Activated gamma-delta T cell treated with anti-CD3 and anti-CD28 coated beads, Interleukin-2, amount 50 U/mL, for 16 hours (primary cell): ENCODE data around the gene LIN54.
A peak's percentile ranks its signal among the peaks of the same experiment; 100 is the strongest.
"Not testable (repeated sequence)": the region's sequence is repeated elsewhere in the genome, so short reads cannot be mapped to it uniquely, and the experiment has no call there.

Experiments
- DNase-seq: peaks from one replicate; pipeline ENCODE4 v3.0.0-alpha.2; 2020; ENCODE audit warnings: low read depth

Gene LIN54

DNA sequence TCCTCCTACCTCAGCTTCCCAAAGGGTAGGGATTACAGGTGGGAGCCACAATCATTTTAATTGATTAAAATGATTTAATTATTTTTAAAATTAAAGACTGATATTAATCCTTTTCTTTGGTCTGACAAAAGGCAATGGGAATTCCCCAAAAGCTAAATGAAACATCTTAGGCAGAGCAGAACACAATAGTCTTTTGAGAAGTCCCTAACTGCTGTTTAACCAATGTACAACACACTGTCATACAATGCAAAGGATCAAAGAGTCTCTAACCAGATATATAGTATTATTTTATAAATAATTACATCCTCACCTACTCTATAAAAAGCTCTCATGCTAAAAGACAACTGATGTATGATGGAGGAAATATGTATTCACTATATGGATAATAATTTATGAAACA lies 63.1 kb downstream of the LIN54 start:
- no peak for DNase-seq

DNA sequence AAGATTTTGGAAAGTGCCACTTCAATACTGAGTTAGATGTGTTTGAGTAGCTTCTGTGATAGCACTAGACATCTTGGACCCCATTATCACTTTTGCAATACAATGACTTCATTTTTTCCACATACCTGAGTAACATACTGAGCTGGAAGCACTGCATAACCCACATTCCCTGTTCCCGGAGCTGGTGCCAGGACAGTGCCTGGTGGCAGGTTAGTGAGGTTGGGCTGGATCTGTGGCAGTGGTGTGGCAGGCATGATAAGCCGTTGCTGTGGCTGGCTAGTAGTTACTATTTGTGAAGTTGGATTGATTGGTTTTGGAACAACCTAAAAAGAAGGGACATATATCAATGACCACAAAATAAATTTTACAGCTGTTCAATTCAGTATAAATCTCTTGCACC lies 71.2 kb downstream of the LIN54 start:
- DNase-seq, result no peak

DNA sequence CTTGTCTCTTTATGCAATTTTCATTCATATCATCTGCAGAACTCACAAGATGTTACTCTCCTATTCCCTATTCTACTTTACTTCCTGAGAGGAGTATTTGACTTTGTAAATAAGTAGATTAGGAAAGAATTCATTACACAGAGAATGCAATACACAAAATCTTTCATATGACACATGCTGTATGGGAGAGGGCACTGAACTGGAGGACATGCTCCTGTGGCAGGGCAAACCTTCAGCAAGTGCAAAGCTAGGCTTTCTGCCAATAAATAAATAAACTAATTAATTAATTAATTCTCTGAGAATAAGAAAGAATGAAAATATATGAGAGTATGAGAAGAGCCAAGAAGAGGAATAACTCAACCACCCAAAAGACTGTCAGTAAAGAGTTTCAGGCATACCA lies 76.2 kb downstream of the LIN54 start:
- no peak for DNase-seq

DNA sequence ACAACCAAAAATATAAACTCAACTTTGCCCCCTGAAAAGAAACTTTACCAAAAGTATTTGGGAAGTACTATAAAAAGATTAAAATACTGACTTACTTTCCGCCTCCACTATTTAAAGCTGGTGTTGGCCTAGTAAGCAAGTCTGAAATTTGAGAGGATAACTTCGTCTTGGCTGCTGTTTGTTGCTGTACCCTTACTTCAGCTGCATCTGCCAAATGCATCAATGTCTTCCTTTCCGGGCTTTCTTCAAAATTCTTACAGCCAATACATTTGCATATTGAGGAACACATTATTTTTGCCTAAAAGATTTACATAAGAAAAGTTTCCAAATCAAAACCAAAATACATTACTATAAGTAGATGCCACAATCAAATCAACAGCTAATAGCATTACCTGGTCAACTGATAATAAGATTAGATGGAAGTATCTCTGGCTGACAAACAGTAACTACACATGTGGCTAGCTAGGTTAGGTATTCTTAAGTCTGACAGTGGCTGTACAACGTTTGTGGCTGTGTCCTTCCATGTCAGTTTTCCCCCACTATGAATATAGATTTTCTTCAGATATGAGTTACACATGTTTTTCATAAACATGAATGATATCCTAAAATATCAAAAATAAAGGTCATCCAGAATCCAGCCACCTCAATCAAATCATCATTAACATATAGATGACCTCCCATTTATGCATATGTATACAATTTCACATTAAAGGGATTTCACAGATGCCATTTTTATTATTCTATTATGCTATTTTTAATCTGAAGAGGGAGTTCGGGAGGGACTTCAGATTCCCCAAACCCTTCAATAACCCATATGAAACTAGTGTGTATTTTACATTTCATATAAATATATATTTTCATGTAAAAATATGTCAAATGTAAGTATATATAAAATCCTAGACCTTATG lies 79.5 kb downstream of the LIN54 start:
- no peak for DNase-seq

DNA sequence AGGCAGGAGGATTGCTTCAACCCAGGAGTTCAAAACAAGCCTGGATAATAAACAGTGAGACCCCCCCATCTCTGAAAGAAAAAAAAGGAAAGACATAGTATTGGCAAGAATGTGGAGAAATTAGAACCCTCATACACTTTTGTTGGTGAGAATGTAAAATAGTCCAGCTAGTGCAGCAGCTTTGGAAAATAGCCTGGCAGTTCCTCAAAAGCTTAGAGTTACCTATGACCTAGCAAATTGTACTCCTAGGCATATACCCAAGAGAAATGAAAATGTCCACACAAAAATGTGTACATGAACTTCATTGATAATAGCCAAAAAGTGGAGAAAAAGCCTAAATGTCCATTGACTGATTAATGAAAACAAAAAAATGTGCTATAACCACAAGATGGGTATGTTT lies 88.8 kb downstream of the LIN54 start:
- DNase-seq, result no peak

DNA sequence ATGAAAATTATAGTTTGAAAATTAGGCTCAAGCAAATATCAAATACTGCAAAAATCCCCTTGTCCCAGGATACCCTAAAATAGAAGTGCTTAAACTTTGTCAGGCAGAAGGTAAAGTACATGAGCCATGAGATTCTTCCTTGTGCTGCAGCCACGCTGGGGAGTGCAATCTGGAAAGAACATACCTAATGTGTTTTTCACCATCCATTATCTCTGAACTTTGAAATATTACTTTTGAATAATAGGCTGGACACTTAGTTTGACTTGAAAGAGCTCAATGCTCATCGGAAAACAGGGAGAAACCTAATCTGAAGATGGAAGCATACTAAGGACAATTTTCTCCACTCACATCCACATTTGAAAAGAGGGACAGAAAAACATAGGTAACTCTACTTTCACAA lies 91.2 kb downstream of the LIN54 start:
- no peak for DNase-seq

DNA sequence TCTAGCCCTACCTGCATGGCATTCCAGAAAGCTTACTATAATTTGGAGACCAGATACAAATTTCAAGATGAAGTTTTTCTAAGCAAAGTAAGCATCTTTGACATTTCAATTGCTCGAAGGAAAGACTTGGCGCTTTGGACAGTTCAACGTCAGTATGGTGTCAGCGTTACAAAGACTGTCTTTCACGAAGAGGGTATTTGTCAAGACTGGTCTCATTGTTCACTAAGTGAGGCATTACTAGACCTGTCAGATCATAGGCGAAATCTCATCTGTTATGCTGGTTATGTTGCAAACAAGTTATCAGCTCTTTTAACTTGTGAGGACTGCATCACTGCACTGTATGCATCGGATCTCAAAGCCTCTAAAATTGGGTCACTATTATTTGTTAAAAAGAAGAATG lies 92.5 kb downstream of the LIN54 start:
- DNase-seq, result no peak

DNA sequence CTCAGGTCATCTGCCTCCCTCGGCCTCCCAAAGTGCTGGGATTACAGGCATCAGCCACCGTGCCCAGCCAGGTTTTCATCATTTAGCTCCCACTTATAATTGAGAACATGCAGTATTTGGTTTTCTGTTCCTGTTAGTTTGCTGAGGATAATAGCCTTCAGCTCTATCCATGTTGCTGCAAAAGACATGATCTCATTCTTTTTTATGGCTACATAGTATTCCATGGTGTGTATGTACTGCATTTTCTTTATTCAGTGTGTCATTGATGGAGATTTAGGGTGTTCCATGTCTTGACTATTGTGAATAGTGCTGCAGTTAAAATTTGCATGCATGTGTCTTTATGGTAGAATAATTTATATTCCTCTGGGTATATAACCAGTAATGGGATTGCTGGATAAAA lies 96.7 kb downstream of the LIN54 start:
- DNase-seq, result not testable (repeated sequence)

DNA sequence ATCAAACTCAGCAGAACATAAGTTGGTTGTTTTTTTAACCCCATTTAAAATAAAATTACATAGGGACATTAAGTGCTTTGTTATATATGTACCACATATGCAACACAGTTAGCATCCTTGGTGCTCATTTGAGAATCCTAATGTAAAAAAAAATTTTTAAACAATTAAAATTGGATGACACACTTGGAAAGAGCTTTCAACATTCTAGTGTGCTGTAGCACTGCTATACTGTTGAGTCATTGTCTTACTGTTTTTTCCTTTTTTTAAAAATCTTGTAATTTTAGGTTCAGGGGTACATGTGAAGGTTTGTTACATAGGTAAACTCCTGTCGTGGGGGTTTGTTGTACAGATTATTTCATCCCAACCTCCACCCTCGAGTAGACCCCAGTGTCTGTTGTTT lies 97.3 kb downstream of the LIN54 start:
- DNase-seq, result no peak

DNA sequence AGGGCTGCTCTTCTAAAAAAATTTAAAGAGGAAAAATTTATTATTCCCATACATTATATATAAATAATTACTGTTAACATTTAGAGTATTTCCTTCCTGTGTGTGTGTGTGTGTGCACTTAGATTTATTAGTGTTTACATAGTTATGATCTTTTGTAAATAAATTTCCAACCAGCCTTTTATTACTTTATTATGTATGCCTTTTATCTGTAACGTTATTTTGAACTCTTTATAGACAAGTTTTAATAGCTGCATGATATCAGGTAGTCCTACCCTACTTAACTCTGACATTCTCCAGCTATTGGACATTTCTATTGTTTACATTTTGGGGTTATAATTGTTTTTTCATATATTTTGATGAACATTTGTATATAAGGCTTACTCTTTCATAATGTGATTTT lies 101.3 kb downstream of the LIN54 start:
- DNase-seq, result no peak

DNA sequence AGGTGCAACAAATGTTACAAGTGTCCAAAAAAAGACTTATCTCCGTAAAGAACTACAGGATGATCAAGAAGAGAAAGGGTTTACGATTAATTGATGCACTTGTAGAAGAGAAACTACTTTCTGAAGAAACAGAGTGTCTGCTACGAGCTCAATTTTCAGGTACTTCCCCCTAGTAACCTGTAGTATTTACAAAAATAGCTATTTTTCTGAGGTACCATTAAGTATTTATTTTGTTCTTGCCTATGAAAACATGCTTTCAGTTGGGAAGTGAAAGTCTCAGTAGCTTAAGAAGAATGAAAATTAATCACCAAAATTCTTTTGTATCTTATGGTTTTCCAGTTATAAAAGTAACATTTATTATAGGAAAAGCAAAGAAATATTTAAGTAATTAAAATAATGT lies 104.2 kb downstream of the LIN54 start:
- DNase-seq, result no peak

DNA sequence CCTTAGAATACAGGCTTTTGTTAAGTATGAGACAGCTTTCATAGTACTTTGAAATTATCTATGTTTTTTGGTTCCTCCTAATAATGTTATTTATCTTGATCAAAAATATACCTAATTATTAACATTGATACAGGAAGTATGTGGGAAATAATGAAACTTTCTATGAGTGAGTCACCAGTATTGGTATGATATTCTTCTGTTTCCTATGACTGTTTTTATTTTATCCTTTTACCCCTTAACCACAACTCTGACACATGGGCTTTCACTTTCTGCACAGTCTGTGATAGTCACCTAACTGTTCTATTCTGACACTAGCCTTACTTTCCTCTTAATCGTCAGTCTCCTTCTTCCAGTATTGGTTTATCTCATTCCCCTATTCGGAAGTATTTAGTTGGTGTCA lies 105.4 kb downstream of the LIN54 start:
- DNase-seq, result peak; percentile 17

DNA sequence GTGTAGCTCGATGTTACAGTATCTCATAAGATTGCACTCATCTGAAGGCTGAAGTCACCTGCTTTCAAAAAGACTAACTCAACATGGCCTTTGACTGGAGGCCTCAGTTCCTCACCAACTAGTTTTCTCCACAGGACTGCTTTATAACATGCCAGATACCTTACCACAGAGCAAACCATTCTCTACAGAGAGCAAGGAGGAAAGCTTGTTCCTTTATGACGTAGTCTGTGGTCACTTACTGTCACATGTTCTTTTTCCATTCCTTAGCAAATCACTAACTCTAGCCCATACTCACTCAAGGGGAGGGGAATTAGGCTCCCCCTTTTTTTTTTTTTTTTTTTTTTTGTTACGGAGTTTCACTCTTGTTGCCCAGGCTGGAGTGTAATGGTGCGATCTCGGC lies 106.9 kb downstream of the LIN54 start:
- DNase-seq, result no peak

DNA sequence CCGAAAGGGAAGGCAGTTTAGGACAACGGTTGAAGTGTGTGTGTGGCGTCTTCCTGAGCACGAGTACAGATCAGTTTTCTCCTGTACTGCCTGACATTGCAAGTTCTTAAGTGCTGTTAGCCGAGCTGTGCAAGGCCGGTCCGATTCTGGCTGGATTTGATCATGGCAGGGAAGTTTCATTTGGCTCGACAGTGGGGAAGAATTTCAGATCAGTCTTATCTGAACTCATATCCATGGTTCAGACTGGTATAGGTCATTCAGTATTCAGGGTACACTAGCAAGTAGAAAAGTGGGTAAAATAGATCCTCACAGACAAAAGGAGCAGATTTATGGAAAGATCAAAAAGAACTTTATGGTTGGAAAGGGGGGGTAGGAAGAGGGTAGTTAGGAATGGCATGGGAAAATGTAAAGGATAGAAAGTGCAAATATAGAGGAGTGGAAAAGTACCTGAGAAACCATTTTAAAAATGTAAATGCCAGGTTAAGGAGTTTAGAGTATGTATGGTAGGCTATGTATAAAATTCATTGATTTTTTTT lies 109.4 kb downstream of the LIN54 start:
- DNase-seq, result no peak

DNA sequence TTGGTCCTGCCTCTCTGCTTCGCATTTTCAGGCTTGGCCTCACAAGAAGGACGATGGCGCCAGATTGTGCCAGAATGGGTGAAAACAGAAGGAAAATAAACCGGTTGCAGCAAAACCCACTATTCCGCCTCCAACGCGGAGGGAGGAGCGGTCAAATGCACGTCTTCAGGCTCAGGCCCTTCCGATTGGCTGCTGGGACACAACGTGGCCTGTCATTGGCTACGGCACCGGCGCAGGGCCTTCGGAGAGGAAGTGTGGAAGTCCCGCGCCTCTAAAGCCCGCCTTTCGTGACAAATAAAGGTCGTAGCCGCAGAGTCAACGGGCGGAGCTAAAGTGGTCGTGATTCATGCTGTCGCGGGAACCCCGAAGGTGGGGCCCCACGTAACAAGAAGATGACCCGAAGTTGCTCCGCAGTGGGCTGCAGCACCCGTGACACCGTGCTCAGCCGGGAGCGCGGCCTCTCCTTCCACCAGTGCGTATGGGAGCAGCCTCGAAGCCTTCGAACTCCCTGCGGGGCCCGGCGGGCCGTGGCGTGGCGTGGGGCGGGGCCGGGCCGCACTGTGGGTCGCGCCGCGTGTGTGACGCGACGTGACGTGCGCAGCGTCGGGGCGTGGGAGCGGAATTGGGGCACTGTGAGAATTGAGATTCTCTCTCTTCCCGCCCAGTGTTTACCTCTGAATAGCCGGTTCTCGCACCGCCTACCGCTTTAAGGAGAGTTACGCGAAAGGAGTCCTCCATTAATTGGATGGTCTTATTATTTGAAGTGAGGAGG lies 110.0 kb downstream of the LIN54 start, which contains the start of gene THAP9:
THAP9 (plus strand) TSS at position 325 of the 772 bp plus-strand sequence; CDS start at position 393, 68 bp downstream.
- DNase-seq, result peak; percentile 97

DNA sequence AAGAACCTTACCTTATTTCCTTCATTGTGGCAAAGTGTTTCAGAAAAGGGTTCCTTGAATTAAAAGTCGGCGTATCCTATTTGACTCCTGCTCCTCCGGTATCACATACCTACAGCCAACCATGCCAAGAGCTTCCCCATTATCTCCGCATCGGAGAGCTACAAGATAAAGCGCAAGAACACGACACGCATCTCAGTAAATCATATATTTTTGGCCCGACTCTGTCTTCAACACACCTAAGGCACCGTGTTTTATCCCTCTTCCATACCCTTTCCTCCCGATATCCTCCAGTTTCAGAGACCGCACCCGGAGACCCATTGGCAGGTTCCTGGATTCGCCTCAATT lies 110.6 kb downstream of the LIN54 start:
- no peak for DNase-seq

DNA sequence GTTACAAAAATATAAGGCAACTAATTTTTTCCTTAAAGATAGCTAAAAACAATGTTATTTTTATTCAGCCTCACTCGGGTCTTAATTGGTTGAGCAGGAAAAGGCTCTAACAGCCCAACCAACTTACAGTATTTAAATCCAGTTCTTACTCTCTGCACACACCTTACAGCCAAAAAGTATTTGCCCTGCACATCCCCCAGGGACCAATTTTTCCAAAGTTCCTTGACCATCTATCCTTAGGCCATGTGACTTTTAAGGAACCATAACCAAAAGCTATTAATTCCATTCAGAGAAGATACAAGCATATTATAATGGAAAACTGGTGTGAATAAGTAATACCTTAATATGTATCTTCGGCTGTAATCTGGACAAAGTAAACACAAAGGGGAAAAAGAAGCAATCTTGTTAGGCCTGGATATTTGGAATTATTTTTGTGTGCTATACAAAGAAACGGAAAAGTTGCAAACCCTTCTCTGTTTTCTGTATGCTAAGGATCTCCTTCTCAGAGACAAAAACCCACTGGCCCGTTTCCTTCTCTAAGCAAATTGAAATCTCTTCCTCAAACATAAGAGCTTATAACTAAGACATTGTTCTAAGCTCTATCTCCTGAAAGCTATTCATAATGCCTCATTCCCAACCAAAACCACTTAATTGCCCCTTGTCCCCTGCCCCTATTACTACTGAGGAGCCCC lies 111.1 kb downstream of the LIN54 start:
- DNase-seq, result no peak

DNA sequence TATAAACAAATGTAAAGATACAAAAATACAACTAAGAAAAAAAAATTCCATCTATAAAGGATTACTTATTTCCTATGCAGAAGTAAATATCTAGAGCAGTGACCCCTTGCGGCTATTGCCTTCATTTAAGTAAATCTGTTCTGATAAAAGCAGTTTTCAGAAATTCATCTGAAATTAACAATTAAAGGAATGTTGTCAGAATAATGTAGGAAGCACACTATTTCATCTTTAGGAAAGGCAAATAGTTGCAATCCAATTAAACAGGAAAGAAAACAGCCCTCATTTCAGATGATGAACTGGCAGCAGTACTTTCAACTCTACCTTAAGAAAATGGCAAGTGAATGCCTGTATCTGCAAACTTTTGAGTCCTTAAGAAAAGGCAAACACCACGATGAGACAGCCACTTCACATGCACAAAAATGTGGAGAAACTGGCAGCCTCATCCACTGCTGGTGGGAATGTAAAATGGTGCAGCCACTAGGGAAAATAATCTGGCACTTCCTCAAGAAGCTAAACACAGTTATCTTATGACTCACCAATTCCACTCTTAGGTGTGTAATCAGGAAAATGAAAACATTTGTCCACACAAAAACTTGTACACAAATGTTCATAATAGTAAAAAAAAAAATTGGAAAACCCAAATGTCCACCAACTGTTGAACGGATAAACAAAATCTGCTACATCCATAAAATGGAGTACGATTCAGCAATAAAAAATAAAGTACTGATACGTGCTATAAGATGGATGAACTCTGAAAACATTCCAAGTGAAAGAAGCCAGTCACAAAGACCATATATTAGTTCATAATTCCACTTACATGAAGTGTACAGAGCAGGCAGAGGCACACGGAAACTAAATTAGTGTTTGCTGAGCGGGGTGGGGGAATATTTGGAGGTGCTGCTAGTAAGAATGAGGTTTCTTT lies 112.0 kb downstream of the LIN54 start:
- DNase-seq, result no peak

DNA sequence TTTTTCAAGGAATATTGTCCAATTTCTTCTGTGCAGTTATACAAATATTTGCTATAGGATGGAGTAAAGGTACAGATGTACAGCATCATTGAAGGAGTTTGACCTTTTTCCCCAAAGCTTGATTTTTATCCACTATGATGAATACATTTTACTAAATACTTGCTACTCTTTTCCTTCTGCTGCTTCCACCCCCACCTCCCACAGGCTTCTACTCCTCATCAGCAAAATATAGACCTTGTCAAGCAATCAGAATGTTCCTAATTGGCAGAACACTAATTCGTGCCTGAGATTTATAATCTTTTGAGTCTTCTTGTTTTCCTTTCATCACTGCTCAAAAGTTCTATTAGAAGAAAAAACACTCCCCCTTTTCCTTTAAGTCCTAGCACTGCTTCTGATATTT lies 113.9 kb downstream of the LIN54 start:
- DNase-seq, result no peak

DNA sequence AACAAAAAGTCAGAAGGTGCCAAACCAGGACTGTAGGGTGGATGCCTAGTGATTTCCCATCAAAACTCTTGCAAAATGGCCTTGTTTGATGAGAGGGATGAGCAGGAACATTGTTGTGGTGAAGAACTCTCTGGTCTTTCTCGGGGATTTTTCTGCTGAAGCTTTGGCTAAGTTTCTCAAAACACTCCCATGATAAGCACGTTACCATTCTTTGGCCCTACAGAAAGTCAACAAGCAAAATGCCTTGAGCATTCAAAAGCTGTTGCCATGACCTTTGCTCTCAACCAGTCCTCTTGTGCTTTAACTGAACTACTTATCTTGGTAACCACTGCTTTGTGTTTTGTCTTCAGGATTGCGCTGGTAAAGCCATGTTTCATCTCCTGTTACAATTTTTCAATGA lies 116.7 kb downstream of the LIN54 start:
- no peak for DNase-seq

DNA sequence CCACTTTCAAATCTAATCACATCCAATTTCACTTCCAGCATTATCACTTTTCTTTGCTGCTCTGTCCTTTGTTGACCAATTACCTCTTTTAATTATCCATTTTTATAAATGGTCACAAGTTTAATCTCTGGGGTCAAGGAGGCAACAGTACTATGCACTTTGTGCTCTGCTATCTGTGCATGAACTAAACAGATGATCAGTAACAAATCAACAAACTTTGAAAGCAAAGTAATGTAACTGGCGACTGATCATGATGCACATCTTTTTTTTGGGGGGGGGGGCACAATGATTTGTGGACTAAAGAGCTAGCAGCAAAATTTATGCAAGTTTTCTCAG lies 118.2 kb downstream of the LIN54 start:
- no peak for DNase-seq
